Kasumi-1 (cell line): ENCODE data around the gene AKAP10.
"Not testable (repeated sequence)": the region's sequence is repeated elsewhere in the genome, so short reads cannot be mapped to it uniquely, and the experiment has no call there.

Experiments
- DNase-seq, 2 experiments: peaks; one replicate each; lab custom pipeline; 2025; lab: John Stamatoyannopoulos, UW

The AKAP10 gene

GRCh38 chr17:19979917-19980770 is 2.5 kb upstream of the AKAP10 start:
- peak; percentile 43 to 51 for DNase-seq

- DNase-seq, result peak; percentile 36 to 43
Measured at GRCh38 chr17:19978805-19979211, 1.2 kb upstream of the AKAP10 start.

- peak; percentile 52 to 65 for DNase-seq
Measured at GRCh38 chr17:19978209-19978802, 678 bp upstream of the AKAP10 start.

- no peak for DNase-seq
Measured at GRCh38 chr17:19975601-19976000, 2.0 kb downstream of the AKAP10 start.

- no peak for DNase-seq
Measured at GRCh38 chr17:19973156-19973555, 4.5 kb downstream of the AKAP10 start.

GRCh38 chr17:19962954-19963353 is 14.7 kb downstream of the AKAP10 start:
- DNase-seq, result not testable (repeated sequence)

GRCh38 chr17:19958023-19958422 is 19.6 kb downstream of the AKAP10 start:
- no peak for DNase-seq

- no peak for DNase-seq
Measured at GRCh38 chr17:19955099-19955498, 22.5 kb downstream of the AKAP10 start.

- not testable (repeated sequence) for DNase-seq
Measured at GRCh38 chr17:19951411-19951810, 26.2 kb downstream of the AKAP10 start.

GRCh38 chr17:19950624-19951195 is 26.9 kb downstream of the AKAP10 start:
- not testable (repeated sequence) for DNase-seq

- DNase-seq, result peak; percentile 23
Measured at GRCh38 chr17:19948116-19948943, 29.3 kb downstream of the AKAP10 start.

GRCh38 chr17:19946921-19947320 is 30.7 kb downstream of the AKAP10 start:
- no peak for DNase-seq

GRCh38 chr17:19945009-19945626 is 32.5 kb downstream of the AKAP10 start:
- no peak for DNase-seq

GRCh38 chr17:19943599-19943998 is 34.0 kb downstream of the AKAP10 start:
- no peak for DNase-seq

GRCh38 chr17:19943026-19943425 is 34.6 kb downstream of the AKAP10 start:
- DNase-seq, result no peak

GRCh38 chr17:19940722-19941464 is 36.7 kb downstream of the AKAP10 start:
- no peak for DNase-seq

GRCh38 chr17:19939993-19940721 is 37.5 kb downstream of the AKAP10 start:
- DNase-seq, result no peak

GRCh38 chr17:19938736-19939135 is 38.9 kb downstream of the AKAP10 start:
- DNase-seq, result no peak

GRCh38 chr17:19937522-19937921 is 40.1 kb downstream of the AKAP10 start:
- no peak for DNase-seq

- DNase-seq, result no peak
Measured at GRCh38 chr17:19935169-19935568, 42.5 kb downstream of the AKAP10 start.
